GM21737 (cell line): Measurements from ENCODE around the gene FAM120C.

Source experiments
- ATAC-seq: cut with Tn5 transposase; IDR thresholded peaks from one replicate; pipeline ENCODE4 v1.9.1; 2021; ENCODE audit warnings: mild to moderate bottlenecking, moderate library complexity; ENCODE audit not compliant: unreplicated experiment

FAM120C gene

GRCh38 chrX:54043056-54043455, 140.0 kb downstream of the FAM120C start:
- ATAC-seq = no peak

GRCh38 chrX:54042609-54043021, 140.4 kb downstream of the FAM120C start:
- no peak for ATAC-seq

- no peak for ATAC-seq
Measured at GRCh38 chrX:54030329-54030728, 152.7 kb downstream of the FAM120C start.

GRCh38 chrX:54029529-54030143, 153.4 kb downstream of the FAM120C start:
- ATAC-seq = no peak

- no peak for ATAC-seq
Measured at GRCh38 chrX:54024350-54024749, 158.7 kb downstream of the FAM120C start.
